Activated CD4-positive, alpha-beta T cell treated with anti-CD3 and anti-CD28 coated beads, Interleukin-2, amount 50 U/mL, for 16 hours (primary cell): ENCODE results near the gene PPA1.
"Not testable (repeated sequence)": the region's sequence is repeated elsewhere in the genome, so short reads cannot be mapped to it uniquely, and the experiment has no call there.

Experiments
- DNase-seq: peaks from one replicate; pipeline ENCODE4 v3.0.0-alpha.2; 2020

The PPA1 gene

DNA sequence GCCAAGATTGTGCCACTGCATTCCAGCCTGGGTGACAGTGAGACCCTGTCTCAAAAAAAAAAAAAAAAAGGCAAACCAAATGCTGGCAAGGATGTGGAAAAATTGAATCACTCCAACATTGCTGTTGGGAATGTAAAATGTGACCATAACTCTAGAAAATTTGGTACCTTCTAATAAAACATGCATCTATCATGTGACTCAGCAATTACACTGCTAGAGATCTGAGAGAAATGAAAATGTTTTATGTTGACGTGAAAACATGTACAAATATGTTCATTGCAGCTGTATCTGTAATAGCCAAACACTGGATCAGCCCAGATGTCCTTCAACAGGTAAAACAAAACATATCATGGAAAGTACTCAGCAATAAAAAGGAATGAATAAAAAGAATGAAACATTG lies 32.1 kb downstream of the PPA1 start:
- no peak for DNase-seq

DNA sequence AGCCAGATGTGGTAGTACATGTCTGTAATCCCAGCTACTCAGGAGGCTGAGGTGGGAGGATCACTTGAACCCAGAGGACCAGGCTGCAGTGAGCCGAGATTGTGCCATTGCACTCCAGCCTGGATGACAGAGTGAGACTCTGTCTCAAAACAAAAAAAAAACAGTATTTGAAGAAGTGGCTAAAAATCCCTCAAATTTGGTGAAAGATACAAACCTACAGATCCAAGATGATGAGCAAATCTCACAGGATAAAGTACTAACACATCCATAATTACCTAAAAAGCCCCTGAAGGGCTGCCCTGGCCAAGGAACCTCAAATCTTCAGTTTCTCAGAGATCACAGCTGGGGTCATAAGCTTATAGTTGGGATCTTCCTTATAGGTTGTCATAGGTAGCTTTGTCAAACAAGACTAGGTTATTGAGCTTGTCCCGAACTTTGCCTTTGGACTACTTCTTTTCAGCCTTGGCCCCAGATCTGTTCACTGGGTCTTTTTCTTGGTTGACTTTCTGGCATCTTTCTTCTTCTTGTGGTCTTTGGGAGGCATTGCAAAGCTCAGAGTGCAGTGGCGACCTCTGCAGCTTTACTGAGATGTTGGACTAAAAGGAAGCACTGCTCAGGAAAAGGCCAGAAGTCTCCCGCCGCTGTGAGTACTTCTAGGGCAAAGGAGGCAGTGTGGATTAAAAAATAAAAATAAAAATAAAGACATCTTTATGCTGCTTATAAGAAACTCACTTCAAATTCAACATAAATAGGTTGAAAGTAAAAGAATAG lies 34.3 kb downstream of the PPA1 start:
- no peak for DNase-seq

DNA sequence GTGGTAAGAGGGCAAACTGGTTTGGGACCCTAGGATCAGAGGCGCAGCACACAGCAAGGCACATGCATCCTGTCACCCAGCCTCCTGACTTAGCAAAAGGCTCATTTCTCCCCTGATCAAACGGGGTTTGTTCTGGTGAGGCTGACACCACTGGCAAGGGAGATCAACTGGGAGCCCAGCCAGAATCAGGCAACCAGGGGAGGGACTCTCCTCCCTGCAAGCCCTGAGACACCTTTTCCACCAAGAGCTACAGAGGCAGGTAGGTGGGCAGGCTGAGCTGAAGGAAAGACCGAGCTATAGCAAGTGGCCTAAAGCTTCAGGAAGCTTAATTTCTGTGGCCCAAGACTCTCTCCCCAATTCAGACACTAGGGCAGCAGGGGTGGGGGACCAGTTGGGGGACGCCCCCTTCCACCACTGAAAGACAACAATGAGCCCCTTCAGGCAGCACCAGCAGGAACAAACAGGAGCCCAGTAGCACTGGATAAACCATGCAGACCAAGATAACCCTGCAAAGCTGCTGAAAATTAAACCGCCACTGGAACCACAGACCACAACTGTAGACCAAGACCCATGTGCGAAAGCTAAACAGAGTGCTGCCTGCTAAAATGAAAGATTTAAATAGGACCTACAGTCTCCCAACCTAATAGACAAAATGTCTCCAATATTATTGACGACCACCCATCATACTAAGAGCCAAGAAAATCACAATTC lies 35.8 kb downstream of the PPA1 start:
- no peak for DNase-seq

DNA sequence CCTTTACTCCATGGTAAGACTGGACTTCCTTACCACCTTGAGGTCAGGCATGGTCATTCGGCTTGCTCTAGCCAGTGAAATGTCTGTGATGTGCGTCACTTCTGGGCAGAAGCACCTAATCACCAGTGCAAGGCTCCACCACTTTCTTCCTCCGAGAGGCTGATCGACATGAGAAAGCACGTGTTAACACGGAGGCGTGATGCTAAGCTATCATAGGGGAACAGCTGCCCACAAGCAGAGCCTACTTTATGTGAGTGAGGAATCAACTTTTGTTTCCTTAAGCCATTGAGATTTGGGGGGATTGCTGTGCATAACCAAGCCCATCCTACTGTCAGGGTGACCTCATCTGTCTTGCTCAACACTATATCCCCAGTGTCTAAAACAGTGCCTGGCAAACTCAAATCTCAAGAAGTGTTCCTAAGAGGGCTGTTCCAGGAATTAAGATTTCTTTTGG lies 39.8 kb downstream of the PPA1 start:
- no peak for DNase-seq

DNA sequence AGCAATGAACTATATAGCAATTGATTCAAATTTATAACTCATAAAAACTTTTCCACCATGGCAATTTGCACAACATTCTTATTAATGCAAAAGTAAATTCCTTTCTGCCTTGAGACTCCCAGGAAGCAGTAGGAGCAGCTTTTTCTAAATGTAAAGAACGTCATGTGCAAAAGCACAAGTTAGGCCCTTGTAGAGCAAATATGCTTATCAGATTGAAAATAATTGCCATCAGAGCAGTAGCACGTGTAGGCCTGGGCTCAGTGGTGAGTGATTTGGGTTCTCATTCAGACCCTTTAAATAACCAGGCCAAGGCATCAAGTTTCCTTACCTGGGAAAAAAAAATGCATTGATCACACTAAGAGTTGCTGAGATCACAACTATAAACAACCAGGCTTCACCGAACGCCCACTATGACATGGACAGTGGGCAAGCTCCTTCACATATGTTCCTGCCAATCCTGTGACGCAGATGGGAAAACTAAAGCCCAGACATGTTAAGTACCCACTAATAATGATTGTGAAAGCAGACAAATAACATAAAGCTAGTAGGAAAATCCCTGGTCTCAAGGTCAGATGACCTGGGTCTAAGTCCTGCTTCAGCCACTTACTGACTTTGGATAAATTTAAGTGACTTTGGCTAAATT lies 40.8 kb downstream of the PPA1 start:
- no peak for DNase-seq

DNA sequence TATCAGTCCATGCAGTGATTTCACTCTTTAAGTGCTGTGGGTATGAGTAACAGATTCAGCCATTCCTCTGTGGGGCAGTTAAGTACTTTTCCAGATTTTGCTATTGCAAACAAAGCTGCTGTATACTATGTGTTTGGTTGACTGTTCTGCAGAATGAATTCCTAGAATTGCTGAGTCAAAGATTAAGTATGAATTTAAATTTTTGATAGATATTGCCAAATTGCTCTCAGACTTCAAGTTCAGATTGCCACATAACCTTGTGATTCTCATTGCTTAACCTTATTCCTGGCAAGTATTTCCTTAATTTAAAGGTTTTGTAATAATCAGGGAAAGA lies 41.3 kb downstream of the PPA1 start:
- DNase-seq = no peak

DNA sequence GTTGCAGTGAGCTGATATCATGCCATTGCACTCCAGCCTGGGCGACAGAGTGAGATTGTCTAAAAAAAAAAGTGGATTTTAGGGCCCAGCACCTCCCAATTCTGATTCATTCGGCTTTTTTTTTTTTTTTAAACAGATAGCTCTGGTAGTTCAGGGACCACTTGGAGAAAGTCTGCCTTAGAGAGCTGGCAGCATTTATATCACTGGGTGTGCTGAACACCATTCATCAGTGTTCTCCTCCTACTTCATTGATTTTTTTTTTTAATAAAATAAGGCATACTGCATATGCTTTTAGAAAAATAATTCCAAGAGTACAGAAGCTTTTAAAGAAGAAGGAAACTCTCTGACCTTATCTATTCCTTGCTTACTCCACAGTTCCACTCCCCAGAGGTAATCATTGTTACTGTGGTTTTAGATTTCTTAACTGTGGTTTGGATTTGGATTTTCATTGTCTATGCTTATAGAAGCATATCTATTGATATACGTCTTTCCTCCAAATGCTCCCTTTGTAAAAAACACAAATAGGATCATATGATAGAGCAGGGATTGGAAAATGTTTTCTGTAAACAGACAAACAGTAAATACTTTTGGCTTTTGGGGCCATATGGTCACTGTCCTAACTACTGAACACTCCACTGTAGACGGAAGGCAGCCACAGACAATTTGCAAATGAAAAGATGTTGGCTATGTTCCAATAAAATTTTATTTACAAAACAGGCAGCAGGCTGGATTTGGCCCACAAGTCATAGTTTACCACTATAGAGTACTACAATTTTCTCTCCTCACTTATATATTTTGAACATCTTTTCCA lies 41.9 kb downstream of the PPA1 start:
- no peak for DNase-seq

DNA sequence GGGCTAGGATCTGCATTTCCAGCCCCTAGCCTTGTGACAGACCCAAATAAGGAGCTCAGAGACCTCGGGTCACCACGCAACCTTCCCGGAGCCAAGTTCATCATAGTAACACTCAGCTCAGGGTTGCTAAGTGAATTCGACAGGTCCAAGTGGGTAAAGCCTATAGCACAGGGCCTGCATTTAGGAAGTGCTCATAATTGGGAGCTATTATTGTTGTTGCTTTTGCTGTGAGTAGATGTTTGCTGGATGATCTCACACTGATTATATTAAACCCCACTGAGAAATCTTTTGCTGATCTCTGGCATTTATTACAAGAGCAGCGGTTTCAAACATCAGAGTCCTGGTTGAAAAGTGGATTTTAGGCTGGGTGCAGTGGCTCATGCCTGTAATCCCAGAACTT lies 42.6 kb downstream of the PPA1 start:
- no peak for DNase-seq

DNA sequence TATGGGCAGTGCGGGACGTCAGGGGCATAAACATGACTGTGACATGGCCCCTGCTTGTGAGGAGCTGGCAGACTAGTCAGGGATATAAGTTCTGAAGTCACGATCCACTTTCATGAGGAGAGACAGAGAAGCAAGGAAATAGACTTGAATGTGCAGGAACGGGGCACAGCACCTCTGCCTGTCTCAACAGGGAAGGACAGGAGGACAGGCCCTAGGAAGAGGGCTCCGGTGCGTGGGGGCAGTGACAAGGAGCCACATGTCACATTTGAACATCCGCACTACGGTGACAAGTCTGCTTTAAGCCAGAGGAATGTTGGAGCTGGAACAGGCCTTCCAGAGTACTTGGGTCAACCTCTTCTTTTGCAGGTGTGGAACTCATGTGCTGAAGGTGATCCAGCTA lies 43.1 kb downstream of the PPA1 start:
- DNase-seq = no peak

DNA sequence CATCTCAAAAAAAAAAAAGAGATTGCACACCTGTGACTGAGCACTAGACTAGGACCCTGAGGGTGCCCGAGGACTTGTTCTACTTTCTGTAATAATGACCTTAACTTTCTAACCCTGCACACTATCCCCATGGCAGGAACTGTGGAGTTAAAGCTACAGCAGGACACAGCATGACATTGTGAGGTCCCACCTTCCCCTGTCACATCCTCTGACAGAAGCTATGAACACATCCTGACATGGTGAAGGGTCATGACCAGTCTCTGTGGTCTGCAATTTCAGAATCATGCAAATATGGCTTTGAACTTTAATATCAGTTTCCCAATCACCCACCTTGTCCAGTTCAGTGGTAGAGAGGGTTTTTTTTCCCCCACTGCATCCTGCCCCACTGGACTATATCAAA lies 44.5 kb downstream of the PPA1 start:
- DNase-seq = no peak

DNA sequence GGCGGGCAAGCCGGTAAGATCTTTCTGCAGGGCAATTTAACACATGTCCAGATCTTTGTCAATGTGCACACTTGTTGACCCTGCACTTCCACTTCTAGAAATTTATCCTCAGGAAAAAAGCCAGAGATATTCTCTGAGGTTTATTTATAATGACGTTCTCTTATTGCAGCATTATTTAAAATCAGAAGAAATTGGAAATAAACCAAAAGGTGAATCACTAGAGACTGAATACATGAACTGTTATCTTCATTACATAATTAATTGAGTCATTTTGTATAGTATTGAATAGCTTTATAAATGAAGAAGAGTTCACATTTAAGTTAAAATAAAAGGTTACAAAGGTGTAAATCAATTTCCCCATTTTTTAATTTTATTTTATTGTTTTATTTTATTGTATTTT lies 46.7 kb downstream of the PPA1 start:
- no peak for DNase-seq

DNA sequence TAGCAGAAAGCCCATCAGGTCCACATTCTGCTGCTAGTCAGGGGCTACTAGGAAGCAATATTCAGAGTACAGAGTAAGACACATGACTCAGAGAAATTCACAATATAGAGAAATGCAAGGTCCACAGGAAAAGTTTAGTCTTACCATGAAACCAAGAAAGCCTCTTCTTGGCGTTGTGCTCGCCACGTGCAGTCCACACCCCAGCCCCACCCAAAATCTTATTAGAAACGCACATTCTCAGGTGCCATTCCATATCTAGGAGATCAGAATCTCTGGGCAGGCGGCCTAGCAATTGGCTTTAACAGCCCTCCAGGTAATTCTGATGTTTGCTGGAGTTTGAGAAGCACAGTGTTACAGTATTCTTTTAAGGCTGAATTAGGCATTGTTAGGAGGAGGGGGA lies 47.1 kb downstream of the PPA1 start:
- DNase-seq = no peak

DNA sequence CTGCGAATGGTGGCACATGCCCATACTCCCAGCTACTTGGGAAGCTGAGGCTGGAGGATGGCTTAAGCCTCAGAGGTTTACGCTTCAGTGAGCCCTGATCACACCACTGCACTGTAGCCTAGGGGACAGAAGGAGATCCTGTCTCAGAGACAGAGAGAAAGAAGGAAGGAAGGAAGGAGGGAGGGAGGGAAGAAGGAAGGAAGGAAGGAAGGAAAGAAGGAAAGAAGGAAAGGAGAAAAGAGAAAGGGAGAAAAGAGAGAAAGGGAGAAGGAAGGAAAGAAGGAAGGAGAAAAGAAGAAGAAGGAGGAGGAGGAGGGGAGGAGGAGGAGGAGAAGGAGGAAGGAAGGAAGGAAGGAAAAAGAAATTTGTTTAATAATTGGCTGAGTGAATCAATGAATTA lies 49.9 kb downstream of the PPA1 start:
- DNase-seq = no peak

DNA sequence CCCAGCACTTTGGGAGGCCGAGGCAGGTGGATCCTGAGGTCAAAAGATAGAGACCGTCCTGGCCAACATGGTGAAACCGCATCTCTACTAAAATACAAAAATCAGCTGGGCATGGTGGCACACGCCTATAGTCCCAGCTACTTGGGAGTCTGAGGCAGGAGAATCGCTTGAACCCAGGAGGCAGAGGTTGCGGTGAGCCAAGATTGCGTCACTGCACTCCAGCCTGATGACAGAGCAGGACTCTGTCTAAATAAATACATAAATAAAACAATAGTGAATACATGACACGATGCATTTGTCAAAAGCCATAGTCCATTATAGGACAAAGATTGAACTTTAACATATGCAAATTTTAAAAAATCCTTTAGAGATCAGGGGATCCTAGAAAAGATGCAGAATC lies 54.0 kb downstream of the PPA1 start:
- DNase-seq = not testable (repeated sequence)

DNA sequence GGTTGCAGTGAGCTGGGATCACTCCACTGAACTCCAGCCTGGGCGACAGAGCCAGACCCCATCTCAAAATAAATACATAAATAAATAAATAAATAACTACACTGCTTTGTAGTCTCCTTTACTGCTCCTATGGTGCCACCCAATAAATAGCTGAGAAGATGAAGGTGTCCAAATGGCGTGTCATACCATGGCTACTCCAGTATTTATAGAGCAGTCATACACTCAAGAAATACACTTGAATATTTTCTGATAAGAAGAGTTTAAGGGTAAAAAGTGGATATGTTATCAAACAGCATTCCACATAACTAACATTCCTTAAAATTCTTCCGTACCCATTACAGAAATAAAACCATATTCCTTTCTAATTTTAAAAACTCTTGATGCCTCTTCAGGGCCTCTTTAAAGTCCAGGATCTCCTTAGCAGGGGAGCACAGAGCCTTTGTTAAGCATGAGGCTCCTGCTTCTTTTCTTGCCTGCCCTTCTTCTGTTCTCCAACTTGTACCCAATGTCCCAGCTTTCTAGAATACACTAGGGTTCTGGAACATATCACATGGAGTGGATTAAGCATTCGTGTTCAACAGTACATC lies 55.0 kb downstream of the PPA1 start:
- no peak for DNase-seq

DNA sequence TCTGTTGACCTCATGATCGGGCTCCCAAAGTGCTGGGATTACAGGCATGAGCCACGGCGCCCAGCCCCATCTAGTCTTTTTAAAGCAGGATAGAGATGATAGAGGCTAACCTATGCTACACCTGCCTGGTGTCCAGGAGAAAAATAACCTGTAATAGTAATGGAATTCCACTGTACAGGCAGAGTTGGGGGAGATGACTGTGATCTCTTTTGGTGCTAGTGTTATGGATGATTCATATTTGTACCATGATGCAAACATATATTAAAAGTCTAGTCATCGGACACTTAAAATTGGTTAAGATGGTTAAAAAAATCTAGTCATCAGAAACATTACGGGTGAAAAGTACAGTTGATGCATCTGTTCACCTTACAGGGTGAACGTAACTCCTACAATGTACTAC lies 56.8 kb downstream of the PPA1 start:
- DNase-seq = no peak

DNA sequence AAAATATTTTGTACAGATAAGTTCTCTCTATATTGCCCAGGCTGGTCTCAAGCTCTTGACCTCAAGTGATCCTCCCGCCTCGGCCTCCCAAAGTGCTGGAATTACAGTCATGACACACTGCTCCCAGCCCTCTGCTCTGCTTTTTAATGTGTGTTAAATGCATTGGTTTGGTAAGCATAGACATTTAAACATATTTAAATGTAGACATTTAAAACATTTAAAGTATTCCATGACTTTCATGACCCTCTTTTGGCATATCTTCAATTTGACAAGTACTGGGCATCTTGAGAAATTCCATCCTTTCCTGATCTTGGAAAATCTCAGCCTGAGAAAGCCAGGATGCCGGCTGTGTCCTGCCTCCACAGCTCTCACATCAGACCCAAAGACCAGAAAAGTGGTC lies 57.7 kb downstream of the PPA1 start:
- no peak for DNase-seq

DNA sequence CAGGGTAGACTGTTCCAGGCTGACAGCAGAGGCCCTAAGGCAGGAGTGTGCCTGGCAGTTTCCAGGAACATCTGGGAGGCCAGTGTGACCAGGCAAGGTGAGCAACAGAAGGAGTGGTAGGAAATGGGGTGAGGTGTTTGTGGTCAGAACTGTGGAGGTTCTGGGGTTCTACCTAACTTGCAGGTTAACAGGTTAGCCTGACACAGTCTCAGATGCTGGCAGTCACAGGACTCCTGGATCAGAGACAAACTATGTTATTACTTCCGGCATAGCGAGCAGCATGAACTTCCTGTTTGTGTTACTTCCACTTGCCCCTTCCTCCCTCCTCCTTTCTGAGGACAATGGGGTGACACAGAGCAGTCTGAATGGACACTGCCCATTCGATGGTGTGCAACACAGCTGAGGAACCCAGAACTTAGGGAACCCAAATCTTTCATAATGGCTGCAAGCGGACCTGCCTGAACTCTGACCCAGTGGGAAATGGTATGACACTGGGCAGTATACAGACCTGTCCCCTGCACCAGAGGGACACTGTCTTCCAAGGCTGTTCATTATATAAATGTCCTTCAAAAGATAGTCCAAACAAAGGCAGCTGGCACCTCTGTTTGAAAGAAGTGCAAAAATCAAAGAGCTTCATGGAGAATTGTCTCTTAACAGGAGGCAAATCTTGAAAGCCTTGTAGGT lies 59.0 kb downstream of the PPA1 start:
- peak; percentile 45 for DNase-seq

DNA sequence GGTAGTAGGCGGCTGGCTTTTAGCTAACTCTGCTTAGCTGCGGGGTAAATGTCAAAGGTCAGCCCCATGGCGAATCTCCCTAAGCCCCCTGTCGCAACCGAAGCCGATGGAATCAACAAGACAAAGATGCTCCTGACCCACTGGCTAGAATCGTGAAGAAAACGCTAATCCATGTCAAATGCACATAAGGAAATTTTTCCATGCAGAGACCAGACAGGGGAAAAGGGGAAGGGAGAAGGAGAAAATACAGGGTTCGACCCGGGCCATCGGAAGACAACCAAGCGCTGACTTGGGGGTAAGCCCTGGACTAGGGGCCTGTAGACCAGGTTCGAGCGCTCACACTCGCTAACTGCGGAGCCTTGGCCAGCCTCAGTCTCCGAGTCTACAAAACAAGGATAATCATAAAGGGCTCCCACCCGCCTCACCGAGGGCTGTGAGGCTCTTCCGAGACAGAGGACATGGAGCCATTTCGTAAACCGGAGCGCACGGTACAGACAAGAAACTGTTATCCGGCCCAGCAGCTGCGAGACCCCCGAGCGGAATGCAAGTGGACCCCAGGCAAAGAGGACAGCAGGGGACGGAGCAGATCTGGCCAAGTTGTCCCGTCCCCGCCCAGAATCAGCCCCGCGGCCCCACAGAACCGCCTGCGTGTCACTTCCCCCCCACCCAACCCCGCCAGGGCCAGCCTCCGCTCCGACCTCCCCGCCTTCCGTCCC lies 63.4 kb downstream of the PPA1 start:
- DNase-seq = no peak

DNA sequence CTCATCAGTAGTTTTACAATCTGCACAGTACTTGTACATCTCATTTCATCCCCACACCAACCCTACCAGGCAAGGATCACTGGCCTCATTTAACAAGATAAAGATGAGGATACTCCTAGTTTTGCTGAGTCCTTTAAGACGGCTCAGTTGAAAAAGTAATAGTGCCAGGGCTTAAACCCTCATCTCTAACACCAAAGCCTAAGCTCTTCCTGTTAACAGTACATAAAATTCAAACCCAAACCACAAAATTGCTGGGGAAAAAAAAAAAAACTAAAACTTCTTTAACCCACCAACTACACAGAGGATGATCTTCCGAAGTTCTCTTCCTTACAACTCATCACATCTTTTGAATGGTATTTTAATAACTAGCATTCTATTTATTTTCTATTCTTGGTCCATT lies 64.2 kb downstream of the PPA1 start:
- DNase-seq = no peak

DNA sequence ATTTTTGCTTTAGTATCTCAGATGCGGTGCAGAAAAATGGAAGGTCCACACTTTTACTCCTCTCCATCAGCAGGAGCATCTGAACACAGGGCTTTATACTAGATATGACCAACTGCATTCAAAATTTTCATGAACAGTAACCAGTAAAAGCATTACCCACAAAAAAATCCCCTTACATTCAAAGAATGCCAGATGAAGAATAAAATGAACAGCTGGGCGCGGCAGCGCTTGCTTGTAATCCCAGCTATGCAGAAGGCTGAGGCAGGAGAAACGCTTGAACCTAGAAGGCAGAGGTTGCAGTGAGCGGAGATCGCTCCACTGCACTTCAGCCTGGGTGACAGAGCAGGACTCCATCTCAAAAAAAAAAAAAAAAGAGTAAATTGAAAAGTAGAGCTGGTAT lies 66.0 kb downstream of the PPA1 start:
- DNase-seq = no peak

DNA sequence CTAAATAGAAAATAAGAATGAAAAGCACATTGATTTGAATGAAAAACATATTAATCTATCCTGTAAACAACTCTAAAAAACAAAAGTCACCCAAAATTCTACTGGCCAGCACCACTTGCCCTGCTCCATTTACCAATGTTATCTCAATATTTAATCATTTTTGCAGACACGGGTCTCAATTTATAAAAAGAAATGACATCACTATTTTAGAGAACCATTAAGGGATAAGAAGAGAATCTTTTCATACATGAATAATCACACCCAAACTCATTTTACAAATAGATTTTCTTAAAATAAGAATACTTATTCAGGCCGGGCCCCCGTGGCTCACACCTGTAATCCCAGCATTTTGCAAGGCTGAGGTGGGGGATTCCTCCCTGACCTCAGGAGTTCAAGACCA lies 66.8 kb downstream of the PPA1 start:
- DNase-seq = no peak
